Jurkat, Clone E6-1 (cell line): ENCODE measurements around the gene ALKBH8.

Experiments used
- DNase-seq: peaks from one replicate; pipeline ENCODE4 v3.0.0-alpha.2; 2011; ENCODE audit warnings: low read depth, low spot score
- H3K4me3 ChIP-seq: 2 replicates; pipeline ENCODE4 v1.5.1; 2011; ENCODE audit warnings: mild to moderate bottlenecking, low read length, control low read depth, moderate library complexity

The ALKBH8 gene

DNA sequence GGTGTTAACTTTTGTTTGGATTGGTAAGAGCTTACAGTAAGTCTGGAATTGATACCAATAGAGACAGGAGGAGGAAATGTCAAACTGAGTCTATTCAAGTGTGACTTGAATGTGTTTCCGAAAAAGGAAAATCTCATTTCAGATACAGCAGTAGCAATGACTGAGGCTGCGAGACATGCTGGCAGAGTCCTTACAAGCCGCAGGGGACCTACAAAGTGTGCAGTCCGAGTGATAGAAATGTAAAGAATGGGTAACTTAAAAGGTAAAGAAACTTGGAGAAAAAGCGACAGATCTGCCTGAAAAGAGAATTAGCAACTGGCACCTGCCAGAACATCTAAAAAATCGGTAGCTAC is 108.4 kb downstream of the ALKBH8 start:
- peak; percentile 15 for DNase-seq
- peak overlapping the region; percentile 99 for H3K4me3 ChIP-seq

GRCh38 chr11:107453594-107454286 is 111.8 kb downstream of the ALKBH8 start:
- no peak for DNase-seq

More at GRCh38 chr11:107453594-107454286, 111.8 kb downstream of the ALKBH8 start:
- H3K4me3 ChIP-seq = no peak overlapping the region
